Fibroblast of villous mesenchyme (primary cell): ENCODE results near the gene NPL. TPM values are rescaled to one million over a fixed set of nuclear protein-coding genes. Genes with fewer than 3 reads are reported as not detected.

Source experiments
- DNase-seq: peaks from one replicate; pipeline ENCODE4 v3.0.0-alpha.2; 2010; ENCODE audit warnings: low read depth
- H3K4me3 ChIP-seq: 2 replicates; pipeline ENCODE4 v1.5.1; 2011; ENCODE audit warnings: low read depth, mild to moderate bottlenecking, low read length
- total RNA-seq: library from RNA; depleted of rRNA; stranded (reverse); fragments of >200 nt; gene quantifications from 2 replicates; pipeline ENCODE4 v1.2.3, GENCODE V29; 2012
- TF ChIP-seq, protein P1 (sequence below): IDR thresholded peaks from 2 replicates; pipeline ENCODE4 v1.5.1; 2012; ENCODE audit warnings: low read depth, mild to moderate bottlenecking, low read length; ENCODE audit not compliant: insufficient read depth

Gene NPL
- total RNA-seq, 1 donor, result 3.5 TPM

DNA sequence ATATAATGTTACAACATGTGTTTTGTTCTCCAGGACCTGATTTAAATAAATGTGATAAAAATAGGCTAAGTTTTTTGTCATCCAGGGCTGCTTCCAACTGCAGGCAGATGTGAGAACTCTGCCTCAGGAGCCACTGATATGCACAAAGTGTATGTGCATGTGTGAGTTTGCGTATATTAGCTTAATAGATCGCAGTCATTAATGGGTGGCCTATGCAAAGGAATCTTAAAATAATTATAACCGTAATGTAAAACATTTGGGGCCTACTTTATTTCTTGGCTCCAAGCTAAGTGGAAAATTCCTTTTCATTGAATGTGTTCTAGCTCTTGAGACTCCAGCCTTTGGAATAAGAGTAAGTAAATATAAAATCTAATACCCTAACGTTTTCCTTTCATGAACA is 66.3 kb downstream of the NPL start:
- H3K4me3 ChIP-seq, result no peak overlapping the region
- no peak for DNase-seq
- TF ChIP-seq, protein P1, sequence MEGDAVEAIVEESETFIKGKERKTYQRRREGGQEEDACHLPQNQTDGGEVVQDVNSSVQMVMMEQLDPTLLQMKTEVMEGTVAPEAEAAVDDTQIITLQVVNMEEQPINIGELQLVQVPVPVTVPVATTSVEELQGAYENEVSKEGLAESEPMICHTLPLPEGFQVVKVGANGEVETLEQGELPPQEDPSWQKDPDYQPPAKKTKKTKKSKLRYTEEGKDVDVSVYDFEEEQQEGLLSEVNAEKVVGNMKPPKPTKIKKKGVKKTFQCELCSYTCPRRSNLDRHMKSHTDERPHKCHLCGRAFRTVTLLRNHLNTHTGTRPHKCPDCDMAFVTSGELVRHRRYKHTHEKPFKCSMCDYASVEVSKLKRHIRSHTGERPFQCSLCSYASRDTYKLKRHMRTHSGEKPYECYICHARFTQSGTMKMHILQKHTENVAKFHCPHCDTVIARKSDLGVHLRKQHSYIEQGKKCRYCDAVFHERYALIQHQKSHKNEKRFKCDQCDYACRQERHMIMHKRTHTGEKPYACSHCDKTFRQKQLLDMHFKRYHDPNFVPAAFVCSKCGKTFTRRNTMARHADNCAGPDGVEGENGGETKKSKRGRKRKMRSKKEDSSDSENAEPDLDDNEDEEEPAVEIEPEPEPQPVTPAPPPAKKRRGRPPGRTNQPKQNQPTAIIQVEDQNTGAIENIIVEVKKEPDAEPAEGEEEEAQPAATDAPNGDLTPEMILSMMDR, result no peak

DNA sequence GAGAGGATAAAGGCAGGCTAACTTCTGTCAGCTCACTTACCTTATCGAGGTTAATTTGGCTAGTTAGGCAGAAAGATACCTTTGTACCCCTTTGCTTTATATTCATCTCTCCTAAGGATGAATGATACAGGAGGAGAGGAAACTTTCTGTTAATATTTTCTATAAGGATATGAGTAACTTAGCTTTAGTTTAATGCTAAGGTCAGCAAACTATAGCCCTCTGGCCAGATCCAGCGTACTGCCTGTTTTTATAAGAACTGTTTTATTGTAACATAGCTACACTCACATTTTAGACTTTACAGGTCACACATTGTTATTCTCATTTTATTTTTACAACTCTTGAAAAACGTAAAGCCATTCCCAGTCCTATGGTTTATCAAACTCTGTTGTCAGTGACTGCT is 67.6 kb downstream of the NPL start:
- TF ChIP-seq, protein P1, result no peak
- DNase-seq, result no peak
- no peak overlapping the region for H3K4me3 ChIP-seq

DNA sequence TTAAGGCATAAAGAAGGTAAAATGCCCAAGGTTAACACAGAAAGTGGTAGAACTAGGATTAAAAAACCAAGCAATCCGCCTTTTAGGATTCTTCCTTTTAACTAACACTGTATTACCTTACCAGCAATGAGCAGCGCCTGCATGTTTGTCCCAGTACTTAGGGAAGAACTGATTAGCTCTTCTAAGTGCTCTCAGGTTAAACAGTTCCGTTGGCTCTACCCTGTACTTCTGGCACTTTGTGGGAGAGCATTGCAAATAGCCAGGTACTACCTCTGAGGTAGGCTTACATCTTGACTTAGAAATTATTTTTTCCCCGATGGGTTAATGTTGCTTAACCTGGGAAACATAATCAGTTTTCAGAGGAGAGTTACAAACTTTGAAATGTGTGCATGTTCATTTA is 71.1 kb downstream of the NPL start:
- no peak for DNase-seq
- TF ChIP-seq, protein P1, result no peak
- H3K4me3 ChIP-seq, result no peak overlapping the region

DNA sequence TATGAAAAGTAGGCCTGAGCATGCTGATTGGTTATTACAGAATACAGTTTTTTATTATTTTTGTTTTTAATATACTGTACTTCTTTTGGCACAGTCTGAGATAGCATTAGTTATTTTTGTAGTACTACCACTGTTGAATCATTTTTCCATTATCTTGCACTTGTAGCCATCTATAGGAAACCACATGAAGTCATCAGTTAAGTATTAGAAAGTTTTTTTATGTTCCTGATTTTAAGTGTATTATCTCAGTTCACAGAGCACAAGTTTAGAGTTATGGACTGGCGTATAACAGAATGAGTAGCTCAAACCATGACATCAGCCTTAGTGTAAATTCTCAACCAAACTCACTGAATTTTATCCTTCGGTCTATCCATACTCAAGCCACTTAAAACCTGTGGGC is 72.4 kb downstream of the NPL start:
- TF ChIP-seq, protein P1, result no peak
- H3K4me3 ChIP-seq, result no peak overlapping the region
- no peak for DNase-seq

DNA sequence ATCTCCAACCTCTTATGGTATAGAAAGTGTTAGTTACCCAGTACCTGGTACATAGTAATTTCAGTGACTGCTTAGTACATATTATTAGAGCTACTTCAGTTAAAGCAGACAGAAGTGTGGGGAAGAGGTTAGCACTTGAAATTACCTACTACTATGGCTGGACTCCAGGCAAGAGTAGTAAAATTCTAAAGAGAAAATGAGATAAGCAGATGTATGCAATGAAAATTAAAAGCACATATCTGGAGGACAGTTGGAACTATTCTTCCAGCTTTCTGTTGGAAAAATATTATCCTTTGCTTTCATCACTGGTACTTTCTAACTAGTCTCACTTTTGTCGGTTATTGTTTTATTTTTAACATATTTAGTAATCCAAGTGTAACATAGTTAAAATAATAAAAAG is 73.3 kb downstream of the NPL start:
- TF ChIP-seq, protein P1, result no peak
- DNase-seq, result no peak
- H3K4me3 ChIP-seq, result no peak overlapping the region

DNA sequence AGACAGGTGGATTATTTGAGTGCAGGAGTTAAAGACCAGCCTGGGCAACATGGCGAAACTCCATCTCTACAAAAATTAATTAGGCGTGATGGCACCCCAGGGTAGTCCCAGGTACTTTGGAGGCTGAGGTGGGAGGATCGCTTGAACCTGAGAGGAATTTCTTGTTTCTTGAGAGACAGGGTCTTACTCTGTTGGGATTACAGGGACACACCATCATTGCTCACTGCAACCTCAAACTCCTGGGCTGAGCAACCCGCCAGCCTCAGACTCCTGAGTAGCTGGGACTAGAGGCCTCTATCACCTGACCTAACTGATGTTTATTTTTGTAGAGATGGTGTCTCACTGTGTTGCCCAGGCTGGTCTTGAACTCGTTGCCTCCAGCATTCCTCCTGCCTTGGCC is 74.4 kb downstream of the NPL start:
- TF ChIP-seq, protein P1, result no peak
- no peak for DNase-seq
- H3K4me3 ChIP-seq, result no peak overlapping the region

DNA sequence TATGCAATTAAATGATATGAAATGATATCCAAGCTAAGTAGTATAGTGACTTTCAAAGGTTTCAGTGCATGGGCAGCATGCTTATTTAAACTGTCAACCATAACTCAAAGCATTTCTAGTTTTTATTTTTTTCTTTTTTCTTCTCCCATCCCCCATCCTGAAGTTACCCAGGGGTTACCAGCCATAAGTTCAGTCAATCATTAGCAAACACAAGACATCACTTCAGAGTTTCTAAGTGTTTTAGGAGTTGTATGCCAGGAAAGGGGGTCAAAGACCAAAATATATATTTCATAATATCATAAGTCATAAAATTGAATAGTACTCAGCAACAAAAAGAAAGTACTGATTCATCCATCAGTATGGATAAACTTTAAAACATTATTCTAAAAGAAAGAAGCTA is 78.3 kb downstream of the NPL start:
- TF ChIP-seq, protein P1, result no peak
- H3K4me3 ChIP-seq, result no peak overlapping the region
- DNase-seq, result no peak
